ENCODE results near the gene UBE2M.

DNA sequence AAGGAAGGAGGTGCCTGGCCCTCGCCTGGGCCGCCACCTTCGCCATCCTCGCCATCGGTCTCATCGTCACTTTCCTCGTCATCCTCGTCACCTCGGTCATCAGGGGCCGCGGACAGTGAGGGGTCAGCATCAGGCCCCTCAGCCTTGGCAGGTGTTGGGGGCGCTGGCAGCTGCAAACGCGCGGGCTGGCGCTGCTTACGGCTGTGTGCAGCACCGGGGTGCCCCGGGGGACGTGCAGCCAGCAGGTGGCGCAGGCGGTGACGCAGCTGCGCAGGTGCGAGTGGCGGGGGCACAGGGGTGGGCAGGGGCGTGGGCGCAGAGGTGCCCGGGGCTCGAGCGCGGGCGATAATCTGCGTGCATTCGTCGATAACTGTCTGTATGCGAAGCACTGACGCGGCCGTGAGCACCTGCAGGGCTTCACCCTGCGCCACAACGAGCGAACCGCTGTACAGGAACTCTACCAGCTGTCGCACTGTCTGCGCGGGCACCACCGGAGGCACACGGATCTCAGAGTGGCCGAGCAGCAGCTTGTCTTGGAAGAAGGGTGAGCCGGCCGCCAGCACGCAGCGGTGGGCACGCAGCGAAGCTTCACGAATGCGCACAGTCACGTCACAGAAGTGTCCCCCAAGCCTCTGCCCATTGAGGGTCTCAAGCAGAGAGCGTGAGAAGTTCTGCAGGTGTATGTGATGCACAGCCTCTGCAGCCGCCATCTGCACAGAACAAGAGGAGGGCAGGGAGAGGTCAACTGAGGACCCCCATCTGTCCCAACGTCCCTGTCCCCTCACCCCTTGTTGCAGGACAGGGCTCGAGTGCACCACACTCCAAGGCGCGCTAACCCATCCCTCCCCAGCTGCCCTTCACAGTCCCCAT is 41.2 kb downstream of the UBE2M start:
- TF ChIP-seq, protein P1, sequence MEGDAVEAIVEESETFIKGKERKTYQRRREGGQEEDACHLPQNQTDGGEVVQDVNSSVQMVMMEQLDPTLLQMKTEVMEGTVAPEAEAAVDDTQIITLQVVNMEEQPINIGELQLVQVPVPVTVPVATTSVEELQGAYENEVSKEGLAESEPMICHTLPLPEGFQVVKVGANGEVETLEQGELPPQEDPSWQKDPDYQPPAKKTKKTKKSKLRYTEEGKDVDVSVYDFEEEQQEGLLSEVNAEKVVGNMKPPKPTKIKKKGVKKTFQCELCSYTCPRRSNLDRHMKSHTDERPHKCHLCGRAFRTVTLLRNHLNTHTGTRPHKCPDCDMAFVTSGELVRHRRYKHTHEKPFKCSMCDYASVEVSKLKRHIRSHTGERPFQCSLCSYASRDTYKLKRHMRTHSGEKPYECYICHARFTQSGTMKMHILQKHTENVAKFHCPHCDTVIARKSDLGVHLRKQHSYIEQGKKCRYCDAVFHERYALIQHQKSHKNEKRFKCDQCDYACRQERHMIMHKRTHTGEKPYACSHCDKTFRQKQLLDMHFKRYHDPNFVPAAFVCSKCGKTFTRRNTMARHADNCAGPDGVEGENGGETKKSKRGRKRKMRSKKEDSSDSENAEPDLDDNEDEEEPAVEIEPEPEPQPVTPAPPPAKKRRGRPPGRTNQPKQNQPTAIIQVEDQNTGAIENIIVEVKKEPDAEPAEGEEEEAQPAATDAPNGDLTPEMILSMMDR (conservative IDR thresholded peaks at IDR 0.05), result peak; percentile 28
- TF ChIP-seq ZFX (IDR thresholded peaks at IDR 0.05), result no peak

Data from C4-2B (cell line).